ENCODE data around the gene SLC39A1.

The SLC39A1 gene

DNA sequence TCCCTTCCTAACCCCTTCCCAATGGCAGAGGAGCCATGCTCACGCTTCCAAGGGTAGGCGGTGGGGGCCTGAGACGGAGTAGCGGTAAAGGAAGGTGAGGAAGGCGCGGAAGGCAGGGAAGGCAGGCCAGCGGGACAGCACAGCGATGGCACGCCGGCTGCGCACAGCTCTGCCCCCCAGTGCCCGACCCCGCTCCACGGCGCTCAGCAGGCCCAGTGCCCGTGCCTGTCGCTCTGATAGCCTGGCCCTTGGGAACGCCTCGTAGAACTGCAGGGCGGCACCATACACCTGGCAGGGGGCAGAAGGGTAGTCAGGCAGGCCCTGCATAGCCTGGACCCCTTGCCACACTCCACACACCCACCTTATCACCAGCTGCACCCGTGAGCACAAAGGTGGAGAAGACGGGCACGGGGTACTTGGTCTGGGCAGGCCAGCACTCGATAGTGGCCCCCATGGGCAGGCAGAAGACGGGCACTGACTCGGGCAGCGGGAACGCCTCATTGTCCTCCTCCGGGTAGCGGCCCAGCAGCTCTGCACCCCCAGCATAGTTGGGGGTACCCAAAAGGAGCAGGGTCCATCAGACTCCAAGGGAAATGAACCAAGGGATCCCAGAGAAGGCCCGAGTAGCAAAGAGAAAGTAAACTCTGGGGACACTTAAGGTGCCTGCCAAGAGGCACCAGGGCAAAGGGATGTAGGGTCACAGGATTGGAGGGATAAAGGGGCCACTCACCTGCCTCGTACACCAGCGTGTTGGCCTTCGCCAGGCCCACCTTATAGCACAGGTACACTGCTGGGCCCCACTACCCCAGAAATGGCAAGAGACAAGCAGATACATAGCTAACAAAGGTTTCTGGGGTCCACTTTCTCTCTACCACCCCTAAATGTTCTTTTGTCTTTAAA, 21.3 kb downstream of the SLC39A1 start:
- no peak for DNase-seq (ENCODE audit: low read depth in 1 of 2, low spot score in 1 of 2)
- TF ChIP-seq, protein P1, sequence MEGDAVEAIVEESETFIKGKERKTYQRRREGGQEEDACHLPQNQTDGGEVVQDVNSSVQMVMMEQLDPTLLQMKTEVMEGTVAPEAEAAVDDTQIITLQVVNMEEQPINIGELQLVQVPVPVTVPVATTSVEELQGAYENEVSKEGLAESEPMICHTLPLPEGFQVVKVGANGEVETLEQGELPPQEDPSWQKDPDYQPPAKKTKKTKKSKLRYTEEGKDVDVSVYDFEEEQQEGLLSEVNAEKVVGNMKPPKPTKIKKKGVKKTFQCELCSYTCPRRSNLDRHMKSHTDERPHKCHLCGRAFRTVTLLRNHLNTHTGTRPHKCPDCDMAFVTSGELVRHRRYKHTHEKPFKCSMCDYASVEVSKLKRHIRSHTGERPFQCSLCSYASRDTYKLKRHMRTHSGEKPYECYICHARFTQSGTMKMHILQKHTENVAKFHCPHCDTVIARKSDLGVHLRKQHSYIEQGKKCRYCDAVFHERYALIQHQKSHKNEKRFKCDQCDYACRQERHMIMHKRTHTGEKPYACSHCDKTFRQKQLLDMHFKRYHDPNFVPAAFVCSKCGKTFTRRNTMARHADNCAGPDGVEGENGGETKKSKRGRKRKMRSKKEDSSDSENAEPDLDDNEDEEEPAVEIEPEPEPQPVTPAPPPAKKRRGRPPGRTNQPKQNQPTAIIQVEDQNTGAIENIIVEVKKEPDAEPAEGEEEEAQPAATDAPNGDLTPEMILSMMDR (IDR thresholded peaks at IDR 0.05; ENCODE audit: insufficient read depth, low read length), result no peak
- Histone ChIP-seq H3K27ac (replicated peaks) (no peak overlapping the region), H3K27me3 (ENCODE audit: insufficient read depth, poor library complexity, severe bottlenecking) (no peaks in the 10 kb centered on the region), H3K4me3 (replicated peaks; ENCODE audit: insufficient read depth, low read length) (no peak overlapping the region)

DNA sequence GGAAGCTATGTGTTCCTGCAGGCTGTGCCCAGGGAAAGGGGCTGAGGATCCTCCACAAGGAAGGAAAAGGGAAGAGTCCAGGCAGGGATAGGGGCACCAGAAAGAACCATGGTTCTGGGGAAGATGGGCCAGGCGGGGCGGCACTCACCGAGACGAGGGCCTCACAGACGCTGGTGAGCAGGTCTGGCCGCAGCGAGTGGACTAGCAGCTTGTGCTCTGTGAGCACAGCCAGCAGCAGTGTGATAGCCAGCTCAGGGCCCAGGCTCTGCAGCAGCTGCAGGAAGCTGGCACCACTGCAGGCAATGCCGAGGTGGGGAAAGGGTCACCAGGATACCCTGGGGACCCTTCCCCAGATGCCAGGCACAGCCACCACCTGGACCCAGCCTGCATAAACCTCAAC, 22.6 kb downstream of the SLC39A1 start:
- Histone ChIP-seq H3K27me3 (ENCODE audit: insufficient read depth, poor library complexity, severe bottlenecking) (no peaks in the 10 kb centered on the region), H3K27ac (replicated peaks) (no peak overlapping the region), H3K4me3 (replicated peaks; ENCODE audit: insufficient read depth, low read length) (no peak overlapping the region)
- TF ChIP-seq POLR2AphosphoS5 (IDR thresholded peaks at IDR 0.05; ENCODE audit: low read depth) (no peak), SPI1 (IDR thresholded peaks at IDR 0.05; ENCODE audit: borderline replicate concordance, low read depth) (no peak), GABPA (IDR thresholded peaks at IDR 0.05; ENCODE audit: low read depth) (no peak)
- TF ChIP-seq, protein P1 (IDR thresholded peaks at IDR 0.05; ENCODE audit: insufficient read depth, low read length), result no peak
- TF ChIP-seq, protein P2, sequence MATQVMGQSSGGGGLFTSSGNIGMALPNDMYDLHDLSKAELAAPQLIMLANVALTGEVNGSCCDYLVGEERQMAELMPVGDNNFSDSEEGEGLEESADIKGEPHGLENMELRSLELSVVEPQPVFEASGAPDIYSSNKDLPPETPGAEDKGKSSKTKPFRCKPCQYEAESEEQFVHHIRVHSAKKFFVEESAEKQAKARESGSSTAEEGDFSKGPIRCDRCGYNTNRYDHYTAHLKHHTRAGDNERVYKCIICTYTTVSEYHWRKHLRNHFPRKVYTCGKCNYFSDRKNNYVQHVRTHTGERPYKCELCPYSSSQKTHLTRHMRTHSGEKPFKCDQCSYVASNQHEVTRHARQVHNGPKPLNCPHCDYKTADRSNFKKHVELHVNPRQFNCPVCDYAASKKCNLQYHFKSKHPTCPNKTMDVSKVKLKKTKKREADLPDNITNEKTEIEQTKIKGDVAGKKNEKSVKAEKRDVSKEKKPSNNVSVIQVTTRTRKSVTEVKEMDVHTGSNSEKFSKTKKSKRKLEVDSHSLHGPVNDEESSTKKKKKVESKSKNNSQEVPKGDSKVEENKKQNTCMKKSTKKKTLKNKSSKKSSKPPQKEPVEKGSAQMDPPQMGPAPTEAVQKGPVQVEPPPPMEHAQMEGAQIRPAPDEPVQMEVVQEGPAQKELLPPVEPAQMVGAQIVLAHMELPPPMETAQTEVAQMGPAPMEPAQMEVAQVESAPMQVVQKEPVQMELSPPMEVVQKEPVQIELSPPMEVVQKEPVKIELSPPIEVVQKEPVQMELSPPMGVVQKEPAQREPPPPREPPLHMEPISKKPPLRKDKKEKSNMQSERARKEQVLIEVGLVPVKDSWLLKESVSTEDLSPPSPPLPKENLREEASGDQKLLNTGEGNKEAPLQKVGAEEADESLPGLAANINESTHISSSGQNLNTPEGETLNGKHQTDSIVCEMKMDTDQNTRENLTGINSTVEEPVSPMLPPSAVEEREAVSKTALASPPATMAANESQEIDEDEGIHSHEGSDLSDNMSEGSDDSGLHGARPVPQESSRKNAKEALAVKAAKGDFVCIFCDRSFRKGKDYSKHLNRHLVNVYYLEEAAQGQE (IDR thresholded peaks at IDR 0.05; ENCODE audit: insufficient replicate concordance, low read depth), result no peak
- no peak for DNase-seq (ENCODE audit: low read depth in 1 of 2, low spot score in 1 of 2)

DNA sequence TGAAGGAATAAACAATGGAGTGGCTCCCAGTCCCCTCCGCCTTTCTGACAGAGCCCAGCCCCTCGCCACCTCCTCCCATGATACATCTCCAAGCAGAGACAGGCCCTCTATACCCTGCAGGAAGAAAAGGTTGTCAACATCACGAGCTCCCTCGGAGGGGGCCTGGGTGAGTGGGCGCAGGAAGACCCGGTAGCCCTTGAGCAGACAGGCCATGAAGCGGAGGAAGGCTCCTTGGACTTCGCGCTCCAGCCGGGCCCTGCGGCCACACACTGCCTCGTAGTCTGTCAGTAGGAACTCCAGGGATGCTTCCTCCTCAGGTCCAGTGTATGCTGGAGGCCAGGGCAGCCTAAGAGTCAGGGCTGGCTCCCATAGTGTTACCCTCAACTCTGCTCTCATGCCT, 23.9 kb downstream of the SLC39A1 start:
- Histone ChIP-seq H3K27me3 (ENCODE audit: insufficient read depth, poor library complexity, severe bottlenecking) (no peaks in the 10 kb centered on the region), H3K4me3 (replicated peaks; ENCODE audit: insufficient read depth, low read length) (no peak overlapping the region), H3K27ac (replicated peaks) (no peak overlapping the region)
- no peak for TF ChIP-seq POLR2AphosphoS5 (IDR thresholded peaks at IDR 0.05; ENCODE audit: low read depth)
- no peak for TF ChIP-seq SPI1 (IDR thresholded peaks at IDR 0.05; ENCODE audit: borderline replicate concordance, low read depth)
- TF ChIP-seq GABPA (IDR thresholded peaks at IDR 0.05; ENCODE audit: low read depth), result no peak
- TF ChIP-seq, protein P1 (IDR thresholded peaks at IDR 0.05; ENCODE audit: insufficient read depth, low read length), result no peak
- TF ChIP-seq, protein P2 (IDR thresholded peaks at IDR 0.05; ENCODE audit: insufficient replicate concordance, low read depth), result no peak
- no peak for DNase-seq (ENCODE audit: low read depth in 1 of 2, low spot score in 1 of 2)

Measured in HL-60 (cell line).